Astrocyte (in vitro differentiated cells and primary cell): ENCODE measurements around the gene EIF4E.

Source experiments
- CTCF ChIP-seq: IDR thresholded peaks from 2 replicates; pipeline ENCODE4 v1.5.1; 2011; ENCODE audit warnings: low read depth, mild to moderate bottlenecking, inconsistent platforms, low read length, moderate library complexity; ENCODE audit not compliant: insufficient read depth
- EZH2 ChIP-seq: IDR thresholded peaks from 2 replicates; pipeline ENCODE4 v1.6.1; 2012; ENCODE audit warnings: mild to moderate bottlenecking, low read length, inconsistent platforms; ENCODE audit not compliant: insufficient read depth

GRCh38 chr4:98909646-98910401 lies 19.1 kb downstream of the EIF4E start:
- TF ChIP-seq EZH2 (no peak), CTCF (no peak)
